OCI-LY3 (cell line): ENCODE data around the gene ELOVL7.
"Not testable (repeated sequence)": the region's sequence is repeated elsewhere in the genome, so short reads cannot be mapped to it uniquely, and the experiment has no call there.

Source experiments
- H2AFZ ChIP-seq: fragments of 200-600, 300-600 bp; shearing (Covaris generic); 2 replicates; pipeline ENCODE4 v1.6.0; 2014; ENCODE audit warnings: antibody characterized with exemption, low read depth, low read length
- H3K27ac ChIP-seq: fragments of 200-600, 300-600 bp; sonication (generic); 2 replicates; pipeline ENCODE4 v1.5.1; 2014; ENCODE audit warnings: mild to moderate bottlenecking, low read length, moderate library complexity, mixed read lengths
- H3K27me3 ChIP-seq: fragments of 200-600, 300-600 bp; sonication (generic); 2 replicates; pipeline ENCODE4 v1.6.1; 2014; ENCODE audit warnings: low read depth, low read length, mixed read lengths
- H3K36me3 ChIP-seq: fragments of 200-600, 300-600 bp; sonication (generic); replicated peaks from 2 replicates; pipeline ENCODE3; 2014; ENCODE audit warnings: low read depth, low read length, mixed read lengths
- H3K4me1 ChIP-seq: fragments of 300-600, 200-600 bp; sonication (generic); 2 replicates; pipeline ENCODE4 v1.6.1; 2014; ENCODE audit warnings: low read length, mixed read lengths
- H3K4me2 ChIP-seq: fragments of 200-600, 300-600 bp; sonication (generic); 2 replicates; pipeline ENCODE4 v1.6.1; 2014; ENCODE audit warnings: low read length, mixed read lengths
- H3K4me3 ChIP-seq: fragments of 300-600, 200-600 bp; sonication (generic); 2 replicates; pipeline ENCODE4 v1.5.1; 2014; ENCODE audit warnings: antibody characterized with exemption, mild to moderate bottlenecking, low read length, moderate library complexity
- H3K79me2 ChIP-seq: fragments of 300-600, 200-600 bp; shearing (Covaris generic); 2 replicates; pipeline ENCODE4 v1.6.1; 2014; ENCODE audit warnings: mild to moderate bottlenecking, low read length, mixed read lengths
- H3K9ac ChIP-seq: fragments of 300-600, 200-600 bp; shearing (Covaris generic); 2 replicates; pipeline ENCODE4 v1.6.0; 2014; ENCODE audit warnings: mild to moderate bottlenecking, low read length, moderate library complexity
- H3K9me3 ChIP-seq: fragments of 200-600, 300-600 bp; shearing (Covaris generic); 2 replicates; pipeline ENCODE4 v1.6.1; 2014; ENCODE audit warnings: low read length, mixed read lengths; ENCODE audit not compliant: insufficient read depth
- H4K20me1 ChIP-seq: fragments of 200-600, 300-600 bp; sonication (generic); 2 replicates; pipeline ENCODE4 v1.6.1; 2016; ENCODE audit warnings: low read length, mixed read lengths; ENCODE audit not compliant: insufficient read depth
- EZH2phosphoT487 ChIP-seq: fragments of 200-600 bp; shearing (Covaris generic); IDR thresholded peaks from 2 replicates; pipeline ENCODE4 v1.6.1; 2018; ENCODE audit warnings: antibody characterized with exemption, mixed run types, low read depth
- TF ChIP-seq, protein P1 (sequence below): fragments of 200-600, 300-600 bp; sonication (generic); IDR thresholded peaks from 2 replicates; pipeline ENCODE4 v1.5.1; 2014; ENCODE audit warnings: antibody characterized with exemption, low read length, low read depth

ELOVL7 gene

DNA sequence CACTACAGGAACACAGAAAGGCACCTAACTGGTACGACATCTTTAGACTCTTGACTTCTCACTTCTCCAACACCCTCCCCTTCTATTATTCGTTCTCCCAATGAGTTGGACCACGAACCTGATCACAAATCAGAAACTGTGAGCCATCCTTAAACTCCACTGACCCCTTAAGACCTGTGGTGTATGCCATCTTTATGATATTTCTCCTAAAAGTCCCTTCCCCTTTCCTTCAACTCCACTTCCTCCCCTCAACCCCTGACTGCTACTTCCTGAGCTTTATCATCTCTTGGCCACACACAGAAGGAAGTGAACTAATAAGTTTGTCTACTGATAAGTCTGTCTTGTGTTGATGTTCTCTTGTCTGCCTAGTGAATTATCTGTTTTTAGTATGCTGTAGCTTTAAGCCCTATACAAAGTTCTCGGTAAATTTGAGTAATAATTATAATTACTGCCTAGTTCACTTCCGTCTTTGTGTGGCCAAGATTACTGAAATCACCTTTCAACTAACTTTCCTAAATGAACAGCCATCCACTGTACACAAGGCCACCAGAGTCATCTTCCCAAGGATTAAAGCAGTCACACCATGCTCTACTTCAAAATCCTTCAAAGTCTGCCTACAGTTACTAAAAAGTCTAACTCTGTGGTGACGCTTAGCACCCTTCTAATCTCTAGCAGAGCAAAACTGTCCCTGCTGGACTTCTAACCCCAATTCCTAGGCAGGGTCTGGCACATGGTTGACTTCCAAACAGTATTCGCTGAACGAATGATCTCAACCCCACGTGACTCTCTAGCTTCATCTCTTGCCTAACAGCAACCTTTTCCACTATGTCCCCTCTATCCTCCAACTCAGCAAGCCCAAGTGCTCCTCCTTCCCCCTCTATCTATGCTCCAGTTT lies 23.2 kb downstream of the ELOVL7 start:
- Histone ChIP-seq H4K20me1 (no peaks in the 10 kb centered on the region), H3K4me2 (peak overlapping the region; percentile 87), H3K27ac (peak overlapping the region; percentile 93), H3K4me3 (peak overlapping the region; percentile 58; the same call in 1 of the 2 replicates), H3K4me1 (peaks cover 71% of the 10 kb centered on the region), H3K36me3 (peaks cover 4% of the 10 kb centered on the region), H3K79me2 (no peaks in the 10 kb centered on the region), H3K9me3 (no peaks in the 10 kb centered on the region), H3K9ac (peak overlapping the region; percentile 52; the same call in 1 of the 2 replicates), H3K27me3 (no peaks in the 10 kb centered on the region), H2AFZ (no peak overlapping the region)
- TF ChIP-seq, protein P1, sequence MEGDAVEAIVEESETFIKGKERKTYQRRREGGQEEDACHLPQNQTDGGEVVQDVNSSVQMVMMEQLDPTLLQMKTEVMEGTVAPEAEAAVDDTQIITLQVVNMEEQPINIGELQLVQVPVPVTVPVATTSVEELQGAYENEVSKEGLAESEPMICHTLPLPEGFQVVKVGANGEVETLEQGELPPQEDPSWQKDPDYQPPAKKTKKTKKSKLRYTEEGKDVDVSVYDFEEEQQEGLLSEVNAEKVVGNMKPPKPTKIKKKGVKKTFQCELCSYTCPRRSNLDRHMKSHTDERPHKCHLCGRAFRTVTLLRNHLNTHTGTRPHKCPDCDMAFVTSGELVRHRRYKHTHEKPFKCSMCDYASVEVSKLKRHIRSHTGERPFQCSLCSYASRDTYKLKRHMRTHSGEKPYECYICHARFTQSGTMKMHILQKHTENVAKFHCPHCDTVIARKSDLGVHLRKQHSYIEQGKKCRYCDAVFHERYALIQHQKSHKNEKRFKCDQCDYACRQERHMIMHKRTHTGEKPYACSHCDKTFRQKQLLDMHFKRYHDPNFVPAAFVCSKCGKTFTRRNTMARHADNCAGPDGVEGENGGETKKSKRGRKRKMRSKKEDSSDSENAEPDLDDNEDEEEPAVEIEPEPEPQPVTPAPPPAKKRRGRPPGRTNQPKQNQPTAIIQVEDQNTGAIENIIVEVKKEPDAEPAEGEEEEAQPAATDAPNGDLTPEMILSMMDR: no peak
- TF ChIP-seq EZH2phosphoT487: no peak

GRCh38 chr5:60816138-60816537 lies 27.9 kb downstream of the ELOVL7 start:
- H3K27me3 ChIP-seq, H3K36me3 ChIP-seq, H3K4me3 ChIP-seq, H3K9ac ChIP-seq, H3K79me2 ChIP-seq, H2AFZ ChIP-seq, H3K27ac ChIP-seq, H3K9me3 ChIP-seq, H4K20me1 ChIP-seq, H3K4me2 ChIP-seq: not testable (repeated sequence)
- peaks cover 34% of the 10 kb centered on the region for H3K4me1 ChIP-seq

GRCh38 chr5:60814498-60814897 lies 29.6 kb downstream of the ELOVL7 start:
- H3K79me2 ChIP-seq: no peaks in the 10 kb centered on the region
- H3K4me1 ChIP-seq: peaks cover 21% of the 10 kb centered on the region
- no peak overlapping the region for H3K9ac ChIP-seq
- H4K20me1 ChIP-seq: no peaks in the 10 kb centered on the region
- no peaks in the 10 kb centered on the region for H3K27me3 ChIP-seq
- no peaks in the 10 kb centered on the region for H3K36me3 ChIP-seq
- TF ChIP-seq, protein P1: no peak
- TF ChIP-seq EZH2phosphoT487: no peak
- no peaks in the 10 kb centered on the region for H3K9me3 ChIP-seq
- H3K27ac ChIP-seq: no peak overlapping the region
- H2AFZ ChIP-seq: no peak overlapping the region
- no peak overlapping the region for H3K4me3 ChIP-seq
- no peak overlapping the region for H3K4me2 ChIP-seq

DNA sequence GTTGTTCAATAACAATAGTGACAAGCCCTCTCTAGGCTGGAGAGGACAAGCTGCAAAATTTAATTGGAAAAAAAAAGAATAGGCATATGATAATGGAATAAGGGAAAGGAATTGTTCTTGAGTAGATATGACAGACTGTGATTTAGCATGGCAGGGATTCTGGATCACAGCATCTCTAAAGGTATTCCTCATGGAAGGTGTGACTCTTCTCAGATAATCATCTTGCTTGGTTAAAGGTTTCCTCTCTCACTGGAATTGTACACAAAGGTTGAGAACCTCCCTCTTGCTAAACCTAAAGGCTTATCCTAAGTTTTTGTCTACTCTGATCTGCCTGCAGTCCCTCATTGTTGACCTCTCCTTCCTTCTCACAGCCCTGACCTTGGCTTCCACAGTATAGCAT lies 31.6 kb downstream of the ELOVL7 start:
- no peaks in the 10 kb centered on the region for H4K20me1 ChIP-seq
- no peak overlapping the region for H3K4me2 ChIP-seq
- H3K79me2 ChIP-seq: no peaks in the 10 kb centered on the region
- no peak overlapping the region for H3K4me3 ChIP-seq
- no peaks in the 10 kb centered on the region for H3K36me3 ChIP-seq
- H3K27me3 ChIP-seq: no peaks in the 10 kb centered on the region
- H3K4me1 ChIP-seq: peaks cover 21% of the 10 kb centered on the region
- H3K9ac ChIP-seq: no peak overlapping the region
- TF ChIP-seq, protein P1: no peak
- no peak overlapping the region for H3K27ac ChIP-seq
- no peaks in the 10 kb centered on the region for H3K9me3 ChIP-seq
- H2AFZ ChIP-seq: no peak overlapping the region
